AG04449 (cell line): Measurements from ENCODE around the gene C1orf21.

Experiments used
- CTCF ChIA-PET: fragments of 350-600 bp; formaldehyde crosslinking; extraction: SDS; loops from one replicate; lab custom pipeline; 2021; ENCODE audit warnings: antibody characterized with exemption; lab: Yijun Ruan, JAX
- POLR2A ChIA-PET: fragments of 400-600, 350-600 bp; formaldehyde crosslinking; extraction: SDS; loops from one replicate; lab custom pipeline; 2020; ENCODE audit warnings: antibody characterized with exemption, inconsistent platforms; lab: Yijun Ruan, JAX
- DNase-seq: peaks from one replicate; pipeline ENCODE4 v3.0.0-alpha.2; 2010; ENCODE audit warnings: low read depth, low spot score
- H3K4me3 ChIP-seq: 2 replicates; pipeline ENCODE4 v1.5.1; 2011; ENCODE audit warnings: low read depth, mild to moderate bottlenecking, control low read depth, low read length
- TF ChIP-seq, protein P1 (sequence below): IDR thresholded peaks from one replicate; pipeline ENCODE4 v1.5.1; 2011; ENCODE audit warnings: mild to moderate bottlenecking, moderate library complexity, low read length, control low read depth, inconsistent platforms; ENCODE audit not compliant: insufficient read depth; ENCODE audit errors: missing control alignments

Gene C1orf21

DNA sequence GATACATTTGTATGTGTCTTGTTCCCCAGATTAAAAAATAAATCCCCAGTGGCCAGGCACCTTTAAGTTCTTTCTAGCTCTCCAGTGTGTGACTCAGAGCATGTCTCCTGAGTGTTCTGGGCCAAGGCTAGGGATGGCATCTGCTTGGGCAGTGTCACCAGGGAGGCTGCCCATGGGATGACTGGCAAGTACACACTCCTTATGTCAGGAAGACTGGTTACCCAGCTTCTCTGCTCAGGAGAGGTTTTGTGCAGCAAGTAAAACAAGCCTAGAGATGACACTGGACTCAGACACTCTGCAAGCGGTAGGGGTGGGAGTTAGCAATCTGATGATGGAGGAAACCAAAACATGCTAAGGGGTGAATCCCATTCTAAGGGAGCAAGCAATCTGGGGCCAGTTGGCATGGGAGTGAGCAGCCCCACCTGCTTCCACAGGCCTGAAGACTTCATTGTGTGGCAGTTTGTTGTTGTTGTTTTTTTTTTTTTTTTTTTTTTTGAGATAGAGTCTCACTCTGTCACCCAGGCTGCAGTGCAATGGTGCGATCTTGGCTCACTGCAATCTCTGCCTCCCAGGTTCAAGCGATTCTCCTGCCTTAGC is 230.7 kb downstream of the C1orf21 start:
- no peak for DNase-seq
- no peak overlapping the region for H3K4me3 ChIP-seq
- POLR2A ChIA-PET: no interaction called here
- TF ChIP-seq, protein P1, sequence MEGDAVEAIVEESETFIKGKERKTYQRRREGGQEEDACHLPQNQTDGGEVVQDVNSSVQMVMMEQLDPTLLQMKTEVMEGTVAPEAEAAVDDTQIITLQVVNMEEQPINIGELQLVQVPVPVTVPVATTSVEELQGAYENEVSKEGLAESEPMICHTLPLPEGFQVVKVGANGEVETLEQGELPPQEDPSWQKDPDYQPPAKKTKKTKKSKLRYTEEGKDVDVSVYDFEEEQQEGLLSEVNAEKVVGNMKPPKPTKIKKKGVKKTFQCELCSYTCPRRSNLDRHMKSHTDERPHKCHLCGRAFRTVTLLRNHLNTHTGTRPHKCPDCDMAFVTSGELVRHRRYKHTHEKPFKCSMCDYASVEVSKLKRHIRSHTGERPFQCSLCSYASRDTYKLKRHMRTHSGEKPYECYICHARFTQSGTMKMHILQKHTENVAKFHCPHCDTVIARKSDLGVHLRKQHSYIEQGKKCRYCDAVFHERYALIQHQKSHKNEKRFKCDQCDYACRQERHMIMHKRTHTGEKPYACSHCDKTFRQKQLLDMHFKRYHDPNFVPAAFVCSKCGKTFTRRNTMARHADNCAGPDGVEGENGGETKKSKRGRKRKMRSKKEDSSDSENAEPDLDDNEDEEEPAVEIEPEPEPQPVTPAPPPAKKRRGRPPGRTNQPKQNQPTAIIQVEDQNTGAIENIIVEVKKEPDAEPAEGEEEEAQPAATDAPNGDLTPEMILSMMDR: no peak
- CTCF ChIA-PET: no interaction called here

GRCh38 chr1:184618851-184619250 is 232.0 kb downstream of the C1orf21 start:
- ChIA-PET CTCF (no interaction called here), POLR2A (no interaction called here)
- DNase-seq: no peak
- no peak overlapping the region for H3K4me3 ChIP-seq
- TF ChIP-seq, protein P1: no peak

DNA sequence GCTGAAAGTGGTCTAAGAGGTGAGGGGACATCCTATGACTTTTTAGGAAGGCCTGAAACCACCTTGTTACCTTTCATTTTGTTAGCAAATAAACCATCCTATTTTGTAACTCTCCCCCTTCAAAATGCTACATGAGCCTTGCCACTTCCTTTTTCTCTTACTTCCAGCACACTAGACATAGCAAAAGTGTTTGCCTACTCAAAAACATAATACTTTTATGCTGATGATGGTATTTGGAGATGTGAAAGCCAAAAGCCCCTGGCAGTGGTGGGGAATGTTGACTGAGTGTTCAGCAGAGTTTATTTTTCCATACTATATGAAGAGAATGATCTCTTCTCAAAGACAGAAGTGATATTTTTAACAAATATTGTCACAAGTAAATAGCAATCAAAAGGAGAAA is 233.6 kb downstream of the C1orf21 start:
- TF ChIP-seq, protein P1: no peak
- no peak for DNase-seq
- POLR2A ChIA-PET: no interaction called here
- CTCF ChIA-PET: no interaction called here
- H3K4me3 ChIP-seq: no peak overlapping the region

GRCh38 chr1:184621260-184621659 is 234.4 kb downstream of the C1orf21 start:
- ChIA-PET POLR2A (no interaction called here), CTCF (no interaction called here)
- H3K4me3 ChIP-seq: no peak overlapping the region
- TF ChIP-seq, protein P1: no peak
- DNase-seq: no peak

DNA sequence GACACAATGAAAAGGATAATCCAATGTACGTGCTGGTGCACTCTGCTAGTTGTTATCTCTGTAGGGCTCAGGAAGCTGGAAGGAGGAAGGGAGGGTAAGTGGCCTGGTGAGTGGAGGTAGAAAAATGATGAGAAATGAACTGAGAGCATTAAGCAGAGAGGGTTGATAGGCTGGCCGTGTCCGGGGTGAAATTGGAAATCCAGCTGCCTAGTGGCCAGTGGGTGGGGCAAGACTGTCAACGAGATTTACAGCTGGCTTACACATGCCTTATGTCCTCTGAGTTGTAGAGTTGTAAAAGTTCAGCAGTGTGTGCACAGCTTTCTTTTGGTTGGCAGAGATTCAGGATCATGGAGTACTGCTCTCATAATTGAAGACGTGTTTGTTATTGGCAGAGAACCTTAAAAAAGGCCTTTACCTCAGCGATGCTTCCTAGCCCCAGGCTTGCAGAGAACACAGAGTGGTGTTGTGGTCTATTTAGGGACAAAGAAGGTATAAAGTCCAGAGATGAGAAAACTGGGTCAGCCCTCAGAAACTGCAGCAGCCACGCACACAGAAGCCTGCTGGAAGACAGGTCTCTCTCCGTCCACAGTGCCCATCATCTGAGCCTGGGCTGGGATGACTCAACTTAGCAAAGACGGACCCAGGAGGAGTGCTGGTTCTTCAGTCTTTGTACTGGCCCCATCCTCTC is 235.5 kb downstream of the C1orf21 start:
- DNase-seq: peak; percentile 80
- TF ChIP-seq, protein P1: no peak
- H3K4me3 ChIP-seq: no peak overlapping the region
- ChIA-PET POLR2A (no interaction called here), CTCF (no interaction called here)

GRCh38 chr1:184623404-184623803 is 236.6 kb downstream of the C1orf21 start:
- DNase-seq: no peak
- TF ChIP-seq, protein P1: no peak
- ChIA-PET CTCF (interaction anchor here (1.5 kb wide), 1 partner anchor 40 kb away, joined by 4 read pairs; no protein-coding TSS in a partner anchor), POLR2A (no interaction called here)
- H3K4me3 ChIP-seq: no peak overlapping the region
